ENCODE results near the gene CSRP1. TPM values are rescaled to one million over a fixed set of nuclear protein-coding genes. Genes with fewer than 3 reads are reported as not detected.

Gene CSRP1
- total RNA-seq, 4 donors from 2014 or later: 913 to 2,516 (median 1,349) TPM

- H3K27ac ChIP-seq: peak overlapping the region; percentile 97 to 99
- TF ChIP-seq CTCF (IDR thresholded peaks at IDR 0.05): no peak
- H3K27me3 ChIP-seq: no peaks in the 10 kb centered on the region
- no peaks in the 10 kb centered on the region for H3K9me3 ChIP-seq
- no peak for DNase-seq
- H3K4me3 ChIP-seq: peak overlapping the region; percentile 67 to 93
- peaks cover 9 to 16% of the 10 kb centered on the region in 2 donors for H3K4me1 ChIP-seq
- no peaks in the 10 kb centered on the region for H3K36me3 ChIP-seq
- intact Hi-C loops (cut with DNase I; ENCODE audit: low total_unique reads): no loop called here
Measured at GRCh38 chr1:201504799-201505502, 2.0 kb downstream of the CSRP1 start.

GRCh38 chr1:201504179-201504631 is 2.7 kb downstream of the CSRP1 start:
- intact Hi-C loops (cut with DNase I; ENCODE audit: low total_unique reads): no loop called here
- no peak for DNase-seq
- Histone ChIP-seq H3K9me3 (no peaks in the 10 kb centered on the region), H3K27ac (peak overlapping the region; percentile 97 to 99), H3K27me3 (no peaks in the 10 kb centered on the region), H3K36me3 (no peaks in the 10 kb centered on the region), H3K4me3 (peak overlapping the region; percentile 67 to 93), H3K4me1 (peaks cover 16% of the 10 kb centered on the region in 2 donors)
- no peak for TF ChIP-seq CTCF (IDR thresholded peaks at IDR 0.05)
- no peak for TF ChIP-seq POLR2A (IDR thresholded peaks at IDR 0.05)

- H3K36me3 ChIP-seq: no peaks in the 10 kb centered on the region
- peak overlapping the region; percentile 97 to 99 for H3K27ac ChIP-seq
- TF ChIP-seq POLR2A (IDR thresholded peaks at IDR 0.05) (peak; percentile 84 to 94), CTCF (IDR thresholded peaks at IDR 0.05) (no peak)
- intact Hi-C loops (cut with DNase I; ENCODE audit: low total_unique reads): no loop called here
- peak; percentile 84 to 95 for DNase-seq
- H3K9me3 ChIP-seq: no peaks in the 10 kb centered on the region
- no peaks in the 10 kb centered on the region for H3K27me3 ChIP-seq
- H3K4me1 ChIP-seq: peaks cover 17 to 18% of the 10 kb centered on the region in 2 donors
- H3K4me3 ChIP-seq: peak overlapping the region; percentile 67 to 93
Measured at GRCh38 chr1:201503397-201504176, 3.3 kb downstream of the CSRP1 start.

GRCh38 chr1:201502511-201502857 is 4.4 kb downstream of the CSRP1 start:
- no peaks in the 10 kb centered on the region for H3K27me3 ChIP-seq
- peak overlapping the region; percentile 97 to 99 for H3K27ac ChIP-seq
- DNase-seq: no peak
- intact Hi-C loops (cut with DNase I; ENCODE audit: low total_unique reads): no loop called here
- peak overlapping the region; percentile 25 to 93 for H3K4me3 ChIP-seq
- H3K9me3 ChIP-seq: no peaks in the 10 kb centered on the region
- no peaks in the 10 kb centered on the region for H3K36me3 ChIP-seq
- peaks cover 10 to 18% of the 10 kb centered on the region in 2 donors for H3K4me1 ChIP-seq
- TF ChIP-seq CTCF (IDR thresholded peaks at IDR 0.05): no peak
- no peak for TF ChIP-seq POLR2A (IDR thresholded peaks at IDR 0.05)
